OCI-LY1 (cell line): ENCODE measurements around the gene SLC22A3.

Experiments used
- EZH2 ChIP-seq: fragments of 200-600 bp; sonication (generic), shearing (Covaris generic); IDR thresholded peaks from 2 replicates; pipeline ENCODE4 v1.8.0; 2017; ENCODE audit warnings: borderline replicate concordance, mixed run types, mild to moderate bottlenecking, antibody characterized with exemption, low read length, moderate library complexity, mixed read lengths
- TF ChIP-seq, protein P1 (sequence below): fragments of 200-600 bp; sonication (generic), shearing (Covaris generic); IDR thresholded peaks from 2 replicates; pipeline ENCODE4 v1.5.1; 2017; ENCODE audit warnings: mild to moderate bottlenecking, antibody characterized with exemption, low read length, moderate library complexity, mixed read lengths

- TF ChIP-seq, protein P1, sequence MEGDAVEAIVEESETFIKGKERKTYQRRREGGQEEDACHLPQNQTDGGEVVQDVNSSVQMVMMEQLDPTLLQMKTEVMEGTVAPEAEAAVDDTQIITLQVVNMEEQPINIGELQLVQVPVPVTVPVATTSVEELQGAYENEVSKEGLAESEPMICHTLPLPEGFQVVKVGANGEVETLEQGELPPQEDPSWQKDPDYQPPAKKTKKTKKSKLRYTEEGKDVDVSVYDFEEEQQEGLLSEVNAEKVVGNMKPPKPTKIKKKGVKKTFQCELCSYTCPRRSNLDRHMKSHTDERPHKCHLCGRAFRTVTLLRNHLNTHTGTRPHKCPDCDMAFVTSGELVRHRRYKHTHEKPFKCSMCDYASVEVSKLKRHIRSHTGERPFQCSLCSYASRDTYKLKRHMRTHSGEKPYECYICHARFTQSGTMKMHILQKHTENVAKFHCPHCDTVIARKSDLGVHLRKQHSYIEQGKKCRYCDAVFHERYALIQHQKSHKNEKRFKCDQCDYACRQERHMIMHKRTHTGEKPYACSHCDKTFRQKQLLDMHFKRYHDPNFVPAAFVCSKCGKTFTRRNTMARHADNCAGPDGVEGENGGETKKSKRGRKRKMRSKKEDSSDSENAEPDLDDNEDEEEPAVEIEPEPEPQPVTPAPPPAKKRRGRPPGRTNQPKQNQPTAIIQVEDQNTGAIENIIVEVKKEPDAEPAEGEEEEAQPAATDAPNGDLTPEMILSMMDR, result no peak
- no peak for TF ChIP-seq EZH2
Measured at GRCh38 chr6:160382946-160383345, 34.8 kb downstream of the SLC22A3 start.
